Peyer's patch (tissue), 4 donors: Measurements from ENCODE around the gene STRN4. TPM values are rescaled to one million over a fixed set of nuclear protein-coding genes. Genes with fewer than 3 reads are reported as not detected.

ENCODE experiments used
- DNase-seq, 3 donors: peaks; one replicate each; pipeline ENCODE4 v3.0.0-alpha.2; 2017 to 2019
- H3K27ac ChIP-seq, 4 donors: fragments of 200-600 bp; sonication (generic); one replicate each; pipeline ENCODE4 v1.5.1; 2016 to 2019
- H3K27me3 ChIP-seq, 2 donors: fragments of 200-600 bp; sonication (generic); one replicate each; pipeline ENCODE4 v1.5.1; 2019
- H3K36me3 ChIP-seq, 3 donors: fragments of 200-600 bp; sonication (generic); one replicate each; pipeline ENCODE4 v1.5.1; 2016 to 2019
- H3K4me1 ChIP-seq, 4 donors: fragments of 200-600 bp; sonication (generic); one replicate each; pipeline ENCODE4 v1.5.1; 2016 to 2019
- H3K4me3 ChIP-seq, 4 donors: fragments of 200-600 bp; sonication (generic); 1 replicate in 3 of 4; 2 replicates in 1 of 4; pipeline ENCODE4 v1.5.1; 2016 to 2019; ENCODE audit warnings: mild to moderate bottlenecking in 1 of 4
- H3K9me3 ChIP-seq, 4 donors: fragments of 200-600 bp; sonication (generic); one replicate each; pipeline ENCODE4 v1.5.1; 2016 to 2019; ENCODE audit warnings: mild to moderate bottlenecking in 1 of 4
- POLR2A ChIP-seq, 2 donors: fragments of 450-650 bp; IDR thresholded peaks; one replicate each; pipeline ENCODE4 v1.5.1; 2017; ENCODE audit warnings: antibody characterized with exemption in 2 of 2, mild to moderate bottlenecking in 2 of 2, moderate library complexity in 2 of 2
- total RNA-seq, 4 donors: library from RNA; depleted of rRNA; stranded (reverse); fragments of >200 nt; gene quantifications; one replicate each; pipeline ENCODE4 v1.1.0, GENCODE V29; 2016
- TF ChIP-seq, protein P1 (sequence below), 6 experiments: fragments of 450-650 bp in 4 of 6; fragments of 200-600 bp in 2 of 6; sonication (generic) in 1 of 6; IDR thresholded peaks; one replicate each; pipeline ENCODE4 v1.5.1; 2017 to 2019; ENCODE audit warnings: antibody characterized with exemption in 6 of 6, mild to moderate bottlenecking in 3 of 6, moderate library complexity in 1 of 6

Gene STRN4
- total RNA-seq, 4 donors from 2014 or later = 80.9 to 146 (median 116) TPM

DNA sequence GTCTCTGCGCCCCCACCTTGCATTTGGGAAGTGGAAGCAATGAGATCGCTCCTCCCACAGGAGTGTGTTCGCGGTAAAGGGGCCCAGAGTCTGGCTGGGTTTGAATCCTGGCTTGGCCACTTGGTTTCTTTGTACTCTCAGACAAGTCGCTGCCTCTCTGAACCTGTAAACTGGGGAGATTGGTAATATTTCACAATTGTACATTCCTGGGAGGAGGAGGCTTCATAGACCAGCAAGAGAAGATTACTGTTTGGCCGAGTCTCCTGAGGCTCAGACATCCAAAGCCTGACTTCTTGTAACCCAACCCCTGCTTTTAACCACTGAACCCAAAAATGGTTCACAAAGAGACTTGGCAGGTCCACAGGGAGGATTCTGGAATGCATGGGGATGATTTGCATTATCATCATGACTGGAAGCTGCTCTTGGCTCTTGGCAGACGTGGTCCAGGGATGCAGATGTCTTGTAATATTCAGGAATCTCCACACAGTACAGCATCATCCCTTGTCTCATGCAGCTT lies 13.6 kb upstream of the STRN4 start:
- Histone ChIP-seq H3K27me3 (no peaks in the 10 kb centered on the region), H3K9me3 (no peaks in the 10 kb centered on the region), H3K27ac (no peak overlapping the region), H3K4me1 (peaks cover 0 to 7% (median 0%) of the 10 kb centered on the region in 4 donors), H3K4me3 (no peak overlapping the region), H3K36me3 (peaks cover 0 to 14% (median 0%) of the 10 kb centered on the region in 3 donors)
- DNase-seq = no peak
- TF ChIP-seq, protein P1, sequence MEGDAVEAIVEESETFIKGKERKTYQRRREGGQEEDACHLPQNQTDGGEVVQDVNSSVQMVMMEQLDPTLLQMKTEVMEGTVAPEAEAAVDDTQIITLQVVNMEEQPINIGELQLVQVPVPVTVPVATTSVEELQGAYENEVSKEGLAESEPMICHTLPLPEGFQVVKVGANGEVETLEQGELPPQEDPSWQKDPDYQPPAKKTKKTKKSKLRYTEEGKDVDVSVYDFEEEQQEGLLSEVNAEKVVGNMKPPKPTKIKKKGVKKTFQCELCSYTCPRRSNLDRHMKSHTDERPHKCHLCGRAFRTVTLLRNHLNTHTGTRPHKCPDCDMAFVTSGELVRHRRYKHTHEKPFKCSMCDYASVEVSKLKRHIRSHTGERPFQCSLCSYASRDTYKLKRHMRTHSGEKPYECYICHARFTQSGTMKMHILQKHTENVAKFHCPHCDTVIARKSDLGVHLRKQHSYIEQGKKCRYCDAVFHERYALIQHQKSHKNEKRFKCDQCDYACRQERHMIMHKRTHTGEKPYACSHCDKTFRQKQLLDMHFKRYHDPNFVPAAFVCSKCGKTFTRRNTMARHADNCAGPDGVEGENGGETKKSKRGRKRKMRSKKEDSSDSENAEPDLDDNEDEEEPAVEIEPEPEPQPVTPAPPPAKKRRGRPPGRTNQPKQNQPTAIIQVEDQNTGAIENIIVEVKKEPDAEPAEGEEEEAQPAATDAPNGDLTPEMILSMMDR (IDR thresholded peaks at IDR 0.05) = no peak
- no peak for TF ChIP-seq POLR2A (IDR thresholded peaks at IDR 0.05)

DNA sequence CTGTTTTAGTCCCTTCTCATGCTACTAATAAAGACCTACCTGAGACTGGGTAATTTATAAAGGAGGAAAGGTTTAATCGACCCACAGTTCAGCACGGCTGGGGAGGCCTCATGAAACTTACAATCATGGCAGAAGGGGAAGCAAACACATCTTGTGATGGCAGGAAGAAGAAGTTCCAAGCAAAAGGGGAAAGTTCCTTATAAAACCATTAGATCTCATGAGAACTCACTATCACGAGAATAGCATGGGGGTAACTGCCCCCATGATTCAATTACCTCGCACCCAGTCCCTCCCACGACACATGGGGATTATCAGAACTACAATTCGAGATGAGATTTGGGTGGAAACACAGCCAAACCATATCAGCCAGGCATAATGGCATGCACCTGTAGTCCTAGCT lies 13.0 kb upstream of the STRN4 start:
- Histone ChIP-seq H3K4me3 (no peak overlapping the region), H3K36me3 (peaks cover 0 to 14% (median 0%) of the 10 kb centered on the region in 3 donors), H3K27ac (no peak overlapping the region), H3K9me3 (no peaks in the 10 kb centered on the region), H3K27me3 (no peaks in the 10 kb centered on the region), H3K4me1 (peaks cover 0 to 7% (median 0%) of the 10 kb centered on the region in 4 donors)
- TF ChIP-seq POLR2A (IDR thresholded peaks at IDR 0.05) = no peak
- TF ChIP-seq, protein P1 (IDR thresholded peaks at IDR 0.05) = no peak
- DNase-seq = no peak

DNA sequence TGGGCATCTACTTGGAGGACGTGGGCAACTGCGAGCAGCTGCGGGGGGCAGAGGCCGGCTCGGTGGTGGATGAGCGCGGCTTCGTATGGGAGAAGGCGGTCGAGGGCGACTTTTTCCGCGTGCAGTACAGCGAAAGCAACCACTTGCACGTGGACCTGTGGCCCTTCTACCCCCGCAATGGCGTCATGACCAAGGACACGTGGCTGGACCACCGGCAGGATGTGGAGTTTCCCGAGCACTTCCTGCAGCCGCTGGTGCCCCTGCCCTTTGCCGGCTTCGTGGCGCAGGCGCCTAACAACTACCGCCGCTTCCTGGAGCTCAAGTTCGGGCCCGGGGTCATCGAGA lies 10.3 kb upstream of the STRN4 start:
- no peaks in the 10 kb centered on the region for H3K27me3 ChIP-seq
- no peak for TF ChIP-seq POLR2A (IDR thresholded peaks at IDR 0.05)
- TF ChIP-seq, protein P1 (IDR thresholded peaks at IDR 0.05) = no peak
- no peak overlapping the region for H3K27ac ChIP-seq
- H3K36me3 ChIP-seq = peaks cover 0 to 14% (median 0%) of the 10 kb centered on the region in 3 donors
- no peaks in the 10 kb centered on the region for H3K9me3 ChIP-seq
- no peak for DNase-seq
- H3K4me1 ChIP-seq = peaks cover 0 to 7% (median 0%) of the 10 kb centered on the region in 4 donors
- H3K4me3 ChIP-seq = no peak overlapping the region

DNA sequence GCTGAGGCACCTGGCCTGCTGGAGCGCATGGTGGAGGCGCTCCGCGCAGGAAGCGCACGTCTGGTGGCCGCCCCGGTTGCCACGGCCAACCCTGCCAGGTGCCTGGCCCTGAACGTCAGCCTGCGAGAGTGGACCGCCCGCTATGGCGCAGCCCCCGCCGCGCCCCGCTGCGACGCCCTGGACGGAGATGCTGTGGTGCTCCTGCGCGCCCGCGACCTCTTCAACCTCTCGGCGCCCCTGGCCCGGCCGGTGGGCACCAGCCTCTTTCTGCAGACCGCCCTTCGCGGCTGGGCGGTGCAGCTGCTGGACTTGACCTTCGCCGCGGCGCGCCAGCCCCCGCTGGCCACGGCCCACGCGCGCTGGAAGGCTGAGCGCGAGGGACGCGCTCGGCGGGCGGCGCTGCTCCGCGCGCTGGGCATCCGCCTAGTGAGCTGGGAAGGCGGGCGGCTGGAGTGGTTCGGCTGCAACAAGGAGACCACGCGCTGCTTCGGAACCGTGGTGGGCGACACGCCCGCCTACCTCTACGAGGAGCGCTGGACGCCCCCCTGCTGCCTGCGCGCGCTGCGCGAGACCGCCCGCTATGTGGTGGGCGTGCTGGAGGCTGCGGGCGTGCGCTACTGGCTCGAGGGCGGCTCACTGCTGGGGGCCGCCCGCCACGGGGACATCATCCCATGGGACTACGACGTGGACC lies 9.7 kb upstream of the STRN4 start:
- H3K36me3 ChIP-seq = peaks cover 0 to 14% (median 0%) of the 10 kb centered on the region in 3 donors
- no peaks in the 10 kb centered on the region for H3K9me3 ChIP-seq
- DNase-seq = no peak
- H3K27ac ChIP-seq = no peak overlapping the region
- TF ChIP-seq POLR2A (IDR thresholded peaks at IDR 0.05) = no peak
- H3K27me3 ChIP-seq = no peaks in the 10 kb centered on the region
- H3K4me1 ChIP-seq = peaks cover 0 to 7% (median 0%) of the 10 kb centered on the region in 4 donors
- H3K4me3 ChIP-seq = no peak overlapping the region

DNA sequence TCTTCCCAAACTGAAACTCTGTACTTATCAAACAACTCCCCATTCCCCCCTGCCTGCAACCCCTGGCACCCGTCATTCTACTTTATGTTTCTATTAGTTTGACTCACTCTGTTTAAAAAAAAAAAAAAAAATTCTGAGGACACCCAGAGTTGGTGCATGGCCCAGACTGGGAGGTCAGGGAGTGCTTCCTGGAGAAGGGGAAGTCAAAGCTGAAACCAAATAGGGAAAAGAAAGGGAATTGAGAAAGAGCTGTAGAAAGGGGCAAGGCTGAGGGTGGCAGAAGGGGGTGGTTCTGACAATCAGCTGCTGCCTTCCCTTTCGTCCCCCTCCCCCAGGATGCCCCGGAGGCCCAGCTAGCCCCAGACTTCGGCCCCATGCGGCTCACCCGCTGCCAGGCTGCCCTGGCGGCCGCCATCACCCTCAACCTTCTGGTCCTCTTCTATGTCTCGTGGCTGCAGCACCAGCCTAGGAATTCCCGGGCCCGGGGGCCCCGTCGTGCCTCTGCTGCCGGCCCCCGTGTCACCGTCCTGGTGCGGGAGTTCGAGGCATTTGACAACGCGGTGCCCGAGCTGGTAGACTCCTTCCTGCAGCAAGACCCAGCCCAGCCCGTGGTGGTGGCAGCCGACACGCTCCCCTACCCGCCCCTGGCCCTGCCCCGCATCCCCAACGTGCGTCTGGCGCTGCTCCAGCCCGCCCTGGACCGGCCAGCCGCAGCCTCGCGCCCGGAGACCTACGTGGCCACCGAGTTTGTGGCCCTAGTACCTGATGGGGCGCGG lies 9.0 kb upstream of the STRN4 start:
- DNase-seq = no peak
- Histone ChIP-seq H3K4me1 (peaks cover 0 to 7% (median 0%) of the 10 kb centered on the region in 4 donors), H3K9me3 (no peaks in the 10 kb centered on the region), H3K27me3 (no peaks in the 10 kb centered on the region), H3K36me3 (peaks cover 0 to 14% (median 0%) of the 10 kb centered on the region in 3 donors), H3K4me3 (no peak overlapping the region), H3K27ac (no peak overlapping the region)
- no peak for TF ChIP-seq POLR2A (IDR thresholded peaks at IDR 0.05)
- TF ChIP-seq, protein P1 (IDR thresholded peaks at IDR 0.05) = no peak
